ENCODE results near the gene WIPF2. TPM values are rescaled to one million over a fixed set of nuclear protein-coding genes. Genes with fewer than 3 reads are reported as not detected.

WIPF2 gene
- total and polyA plus RNA-seq, 2 donors from 2014 or later = 9.9 to 36.4 TPM

GRCh38 chr17:40182606-40183005, 36.5 kb upstream of the WIPF2 start:
- Histone ChIP-seq H3K27ac (ENCODE audit: low read depth in 2 of 2, low read length in 2 of 2) (no peak overlapping the region), H3K9ac (ENCODE audit: low read length in 3 of 3) (no peak overlapping the region), H3K4me3 (ENCODE audit: low read length in 3 of 3) (no peak overlapping the region), H3K27me3 (ENCODE audit: control insufficient read depth, insufficient read depth, low read length) (no peaks in the 10 kb centered on the region), H3K9me3 (ENCODE audit: control insufficient read depth in 2 of 3, insufficient read depth in 1 of 3, low read length in 3 of 3) (no peaks in the 10 kb centered on the region), H3K36me3 (ENCODE audit: control insufficient read depth in 2 of 3, insufficient read depth in 3 of 3, low read length in 3 of 3) (no peaks in the 10 kb centered on the region), H3K4me1 (ENCODE audit: control insufficient read depth in 2 of 3, insufficient read depth in 2 of 3, low read depth in 1 of 3, low read length in 3 of 3) (no peaks in the 10 kb centered on the region)
- FAIRE-seq = no peak
- DNase-seq = no peak
- intact Hi-C loops (cut with DNase I) = no loop called here
- TF ChIP-seq CTCF (IDR thresholded peaks at IDR 0.05; ENCODE audit: borderline replicate concordance, extremely low read depth, insufficient read depth) = no peak

- H3K36me3 ChIP-seq (ENCODE audit: control insufficient read depth in 2 of 3, insufficient read depth in 3 of 3, low read length in 3 of 3) = no peaks in the 10 kb centered on the region
- no peak for FAIRE-seq
Measured at GRCh38 chr17:40187238-40187637, 31.9 kb upstream of the WIPF2 start.

GRCh38 chr17:40188694-40189093, 30.4 kb upstream of the WIPF2 start:
- Histone ChIP-seq H3K4me1 (ENCODE audit: control insufficient read depth in 2 of 3, insufficient read depth in 2 of 3, low read depth in 1 of 3, low read length in 3 of 3) (peaks cover 0 to 2% (median 0%) of the 10 kb centered on the region in 3 donors), H3K27ac (ENCODE audit: low read depth in 2 of 2, low read length in 2 of 2) (no peak overlapping the region), H3K9ac (ENCODE audit: low read length in 3 of 3) (no peak overlapping the region), H3K27me3 (ENCODE audit: control insufficient read depth, insufficient read depth, low read length) (no peaks in the 10 kb centered on the region), H3K4me3 (ENCODE audit: low read length in 3 of 3) (no peak overlapping the region), H3K9me3 (ENCODE audit: control insufficient read depth in 2 of 3, insufficient read depth in 1 of 3, low read length in 3 of 3) (no peaks in the 10 kb centered on the region), H3K36me3 (ENCODE audit: control insufficient read depth in 2 of 3, insufficient read depth in 3 of 3, low read length in 3 of 3) (no peaks in the 10 kb centered on the region)
- TF ChIP-seq CTCF (IDR thresholded peaks at IDR 0.05; ENCODE audit: borderline replicate concordance, extremely low read depth, insufficient read depth) = no peak
- intact Hi-C loops (cut with DNase I) = no loop called here
- FAIRE-seq (no peak), DNase-seq (no peak)

More at GRCh38 chr17:40187238-40187637, 31.9 kb upstream of the WIPF2 start:
- peaks cover 0 to 2% (median 0%) of the 10 kb centered on the region in 3 donors for H3K4me1 ChIP-seq (ENCODE audit: control insufficient read depth in 2 of 3, insufficient read depth in 2 of 3, low read depth in 1 of 3, low read length in 3 of 3)
- intact Hi-C loops (cut with DNase I) = no loop called here
- no peaks in the 10 kb centered on the region for H3K9me3 ChIP-seq (ENCODE audit: control insufficient read depth in 2 of 3, insufficient read depth in 1 of 3, low read length in 3 of 3)
- H3K27me3 ChIP-seq (ENCODE audit: control insufficient read depth, insufficient read depth, low read length) = no peaks in the 10 kb centered on the region
- no peak for TF ChIP-seq CTCF (IDR thresholded peaks at IDR 0.05; ENCODE audit: borderline replicate concordance, extremely low read depth, insufficient read depth)
- no peak for DNase-seq
- no peak overlapping the region for H3K4me3 ChIP-seq (ENCODE audit: low read length in 3 of 3)
- no peak overlapping the region for H3K9ac ChIP-seq (ENCODE audit: low read length in 3 of 3)
- no peak overlapping the region for H3K27ac ChIP-seq (ENCODE audit: low read depth in 2 of 2, low read length in 2 of 2)
